Stimulated activated CD4-positive, alpha-beta T cell treated with anti-CD3 and anti-CD28 coated beads, Interleukin-1b, Interleukin-23, amount 100 ng/mL, for 24 hours (primary cell): Measurements from ENCODE around the gene NR2C2.
A peak's percentile ranks its signal among the peaks of the same experiment; 100 is the strongest.

Experiments used
- DNase-seq, 4 experiments: peaks; one replicate each; pipeline ENCODE4 v3.0.0-alpha.2; 2020; ENCODE audit warnings: low read depth in 4 of 4, low spot score in 1 of 4

Gene NR2C2

DNA sequence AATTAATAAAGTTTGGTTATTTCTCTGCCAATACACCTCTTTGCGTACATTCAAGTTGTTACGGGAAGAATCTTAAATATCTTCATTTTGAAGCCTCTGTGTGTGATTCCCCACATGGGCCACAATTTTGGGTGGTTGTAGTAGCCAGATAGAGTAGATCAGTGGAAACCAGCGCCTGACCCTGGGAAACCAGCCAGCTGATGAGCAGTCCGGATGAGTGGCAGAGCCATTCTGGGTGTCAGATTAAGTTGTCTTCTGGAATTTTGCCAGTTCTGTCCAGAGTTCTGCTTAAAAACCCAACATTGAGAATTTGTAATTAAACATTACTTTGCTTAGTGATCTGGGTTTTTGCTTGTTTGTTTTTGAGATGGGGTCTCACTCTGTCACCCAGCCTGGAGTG lies 68.1 kb downstream of the NR2C2 start:
- DNase-seq, result no peak

DNA sequence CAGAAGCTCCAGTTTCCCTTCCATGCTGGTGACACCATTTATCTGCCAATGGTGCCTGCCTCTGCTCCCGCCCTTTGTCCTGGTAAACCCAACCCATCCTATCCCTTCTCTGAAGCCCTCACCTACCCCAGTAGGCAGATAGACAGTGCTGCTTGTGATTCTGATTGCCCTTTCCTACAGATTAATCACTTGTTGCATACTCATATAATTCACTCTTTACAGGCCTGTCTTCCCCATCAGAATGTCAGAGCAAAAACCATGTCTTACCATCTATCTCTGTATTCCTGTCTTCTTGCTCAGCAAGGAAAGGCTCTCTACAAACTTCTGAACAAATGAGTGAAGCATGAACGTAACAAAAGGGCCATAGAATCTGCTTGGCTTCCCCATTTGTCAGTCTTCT lies 69.8 kb downstream of the NR2C2 start:
- no peak for DNase-seq

DNA sequence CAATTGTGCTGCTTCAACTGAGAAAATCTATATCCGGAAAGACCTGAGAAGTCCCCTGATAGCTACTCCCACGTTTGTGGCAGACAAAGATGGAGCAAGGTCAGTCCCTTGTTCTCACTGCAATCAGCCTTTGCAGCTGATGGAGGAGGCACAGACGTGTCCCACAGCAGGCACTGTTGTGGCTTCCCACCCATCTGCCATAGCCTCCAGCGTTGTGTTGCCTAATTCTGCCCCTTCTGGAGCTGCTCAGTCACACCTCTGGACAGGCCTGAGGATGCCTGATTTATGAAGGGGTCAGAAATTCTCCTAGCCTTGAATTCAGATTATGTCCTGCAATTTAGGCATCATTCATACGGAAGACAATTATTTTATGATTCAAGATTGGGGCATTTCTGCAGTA lies 75.9 kb downstream of the NR2C2 start:
- no peak for DNase-seq

DNA sequence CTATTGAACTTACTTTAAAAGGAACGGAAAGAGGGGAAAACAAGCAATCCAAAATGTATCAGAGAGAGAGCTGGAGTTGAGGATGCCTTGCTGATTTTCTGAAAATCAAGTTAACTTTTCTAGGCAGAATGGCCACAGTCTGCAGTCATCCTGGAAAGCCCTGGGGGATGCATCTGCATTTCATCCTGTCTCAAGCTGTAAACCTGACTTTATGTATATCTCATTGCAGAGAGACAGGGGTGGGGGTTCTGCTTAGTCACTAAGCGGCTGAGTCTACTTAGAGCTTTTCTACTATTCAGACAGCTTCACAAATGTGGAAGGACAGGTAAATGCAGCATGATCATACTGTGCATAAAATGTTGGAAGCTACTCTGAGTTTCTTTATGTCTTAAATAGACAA lies 76.3 kb downstream of the NR2C2 start:
- no peak for DNase-seq

DNA sequence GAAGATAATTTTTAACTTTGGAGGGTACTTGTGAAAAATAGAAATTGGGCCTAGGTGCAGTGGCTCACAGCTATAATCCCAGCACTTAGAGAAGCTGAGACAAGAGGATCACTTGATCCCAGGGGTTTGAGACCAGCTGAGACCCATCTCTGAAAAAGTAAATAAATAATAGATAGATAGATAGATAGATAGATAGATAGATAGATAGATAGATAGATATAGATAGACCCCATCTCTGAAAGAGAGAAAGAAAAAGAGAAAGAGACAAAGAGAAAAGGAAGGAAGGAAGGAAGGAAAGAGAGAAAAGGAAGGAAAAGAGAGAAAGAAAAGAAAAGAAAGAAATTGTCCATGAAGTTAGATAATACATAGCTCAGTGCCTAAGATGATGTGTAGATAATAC lies 82.2 kb downstream of the NR2C2 start:
- no peak for DNase-seq

DNA sequence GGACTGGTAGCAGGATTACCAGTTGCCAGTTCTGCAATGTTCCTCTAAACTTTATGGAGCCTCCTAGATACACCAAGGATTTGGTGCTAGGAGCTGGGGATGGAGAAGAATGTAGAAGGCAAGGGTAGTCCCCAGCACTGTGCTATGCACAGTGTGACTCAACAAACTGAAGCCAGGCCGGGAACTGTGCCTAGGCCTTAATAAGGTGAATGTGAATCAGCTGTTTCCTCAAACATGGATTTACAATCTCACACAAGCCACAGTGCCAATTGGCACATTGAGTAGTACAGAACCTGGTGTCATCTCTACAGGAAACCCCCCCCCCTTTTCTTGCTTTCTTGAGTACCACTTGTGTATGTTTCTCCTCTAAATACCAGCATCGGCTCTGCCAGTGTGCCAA lies 85.3 kb downstream of the NR2C2 start:
- DNase-seq, result no peak

DNA sequence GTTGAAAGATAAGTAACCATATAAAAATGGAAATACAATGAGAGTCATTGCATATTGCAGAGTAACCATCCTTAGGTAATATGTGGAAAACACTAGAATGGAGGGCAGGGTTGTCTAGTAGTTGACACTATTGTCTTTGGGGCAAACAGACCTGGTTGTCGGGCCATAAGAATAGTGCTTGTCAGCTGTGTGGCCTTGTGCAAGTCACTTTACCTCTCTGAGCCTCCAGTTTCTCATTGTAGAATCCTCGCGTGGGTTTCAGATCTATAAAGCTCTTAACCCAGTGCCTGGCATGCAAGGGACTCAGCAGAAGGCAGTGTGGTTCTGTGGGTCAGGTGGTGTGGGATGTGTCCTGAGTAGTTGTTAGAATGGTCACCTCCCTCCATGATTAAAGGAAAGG lies 85.7 kb downstream of the NR2C2 start:
- DNase-seq, result no peak

DNA sequence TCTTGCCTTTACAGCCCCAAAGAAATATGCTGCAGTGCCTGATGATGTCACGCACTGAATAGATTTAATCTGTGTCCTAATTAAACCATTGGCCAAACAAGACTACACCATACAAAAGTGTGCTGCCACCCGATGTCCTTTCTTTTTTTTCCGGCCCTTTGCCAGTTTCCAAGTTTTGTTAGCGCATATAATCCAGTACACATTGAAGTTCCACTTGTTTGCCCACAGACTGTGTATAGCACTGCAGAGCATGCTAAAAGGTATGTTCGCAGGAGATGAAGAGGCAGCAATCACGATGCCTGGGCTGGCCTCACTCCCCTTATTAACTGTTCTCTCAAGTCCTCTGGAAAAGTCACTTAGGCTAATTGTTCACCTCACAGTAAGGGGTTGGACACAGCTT lies 90.9 kb downstream of the NR2C2 start:
- DNase-seq, result no peak

DNA sequence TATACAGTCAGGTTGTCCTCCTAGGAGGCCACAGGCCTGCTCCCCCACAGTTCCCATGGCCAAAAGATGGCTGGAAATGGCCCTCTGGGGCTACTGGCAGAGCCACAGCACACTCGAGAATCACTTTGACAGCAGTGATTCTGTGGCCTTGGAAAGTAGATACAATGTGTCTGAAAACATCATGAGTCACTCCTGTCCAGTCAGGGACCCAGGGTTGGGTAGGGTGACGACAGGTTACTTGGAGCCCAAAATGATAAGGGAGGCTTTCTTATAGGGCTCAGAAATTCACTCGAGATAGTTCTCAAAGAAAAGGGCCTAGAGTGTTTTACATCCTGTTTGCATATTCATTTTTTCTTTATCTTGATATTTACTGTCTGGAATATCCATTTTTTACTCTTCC lies 93.5 kb downstream of the NR2C2 start:
- no peak for DNase-seq

DNA sequence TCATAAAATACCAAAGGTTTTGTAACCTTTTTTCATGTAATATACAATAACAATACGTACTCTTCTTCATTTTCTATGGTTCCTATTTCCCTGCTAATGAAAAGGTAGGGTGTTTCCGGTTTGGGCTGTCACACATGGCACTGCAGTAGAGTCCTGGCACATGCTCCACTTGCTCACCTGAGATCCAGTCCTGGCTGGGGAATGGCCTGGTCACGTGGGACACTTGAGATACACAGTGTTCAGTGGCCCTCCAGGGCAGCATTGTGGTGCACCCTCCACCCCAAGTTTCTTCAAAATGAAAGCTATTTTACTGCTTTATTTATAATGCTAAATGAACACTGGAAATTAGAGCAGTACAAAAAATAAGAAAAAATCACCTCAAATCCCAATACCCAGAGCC lies 94.6 kb downstream of the NR2C2 start:
- DNase-seq, result no peak

DNA sequence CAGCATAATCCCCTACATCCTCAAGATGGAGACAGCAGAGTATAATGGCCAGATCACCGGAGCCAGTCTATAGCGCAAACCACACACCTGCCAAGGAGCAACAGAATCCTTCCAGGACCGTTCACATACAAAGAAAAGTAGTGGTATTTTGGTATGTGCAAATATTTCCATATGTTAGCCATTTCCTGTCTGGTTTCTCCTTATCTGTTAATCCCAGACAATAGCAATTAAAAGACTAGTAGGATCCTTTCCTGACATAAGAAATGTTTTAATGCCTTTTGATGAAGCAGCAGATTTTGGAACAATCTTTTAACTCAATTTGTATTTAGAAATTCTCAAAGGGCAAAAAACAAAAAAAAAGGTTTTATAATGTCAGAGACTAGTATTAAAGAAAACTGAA lies 95.6 kb downstream of the NR2C2 start:
- no peak for DNase-seq

DNA sequence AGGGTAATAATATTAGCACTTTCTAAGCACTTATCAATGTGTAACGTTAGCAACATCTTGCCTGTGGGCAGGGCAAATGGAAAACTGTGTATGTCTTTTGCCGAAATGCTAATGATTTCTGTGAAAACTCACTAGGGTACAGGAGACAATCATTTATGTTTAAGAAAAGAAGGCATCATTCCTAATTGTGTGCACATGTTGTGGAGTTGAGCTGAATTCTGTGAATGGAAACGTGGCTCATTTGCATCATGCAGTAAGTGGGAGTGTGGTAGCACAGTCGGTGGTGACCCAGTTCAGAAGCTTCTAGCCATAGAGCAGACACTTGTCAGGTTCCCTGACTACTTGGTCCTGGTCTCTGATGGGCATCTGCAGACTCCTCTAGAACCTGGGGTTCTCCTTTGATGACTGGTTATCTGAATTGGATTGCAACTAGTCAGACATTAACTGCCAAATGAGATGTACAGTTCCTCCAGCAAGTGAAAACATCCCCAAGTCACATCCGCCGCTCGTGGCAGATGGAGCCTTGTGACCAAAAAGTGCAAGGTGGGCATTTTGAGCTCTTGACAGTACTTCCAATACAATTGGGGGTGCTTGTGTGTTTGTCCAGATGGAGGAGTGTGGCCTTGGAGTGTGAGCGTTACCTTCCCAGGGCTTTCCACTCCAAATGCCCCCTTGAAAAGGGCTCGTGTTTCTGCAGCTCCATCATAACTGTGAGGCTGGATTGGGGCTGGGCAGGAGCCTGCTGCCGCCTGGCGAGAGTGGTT lies 96.2 kb downstream of the NR2C2 start:
- DNase-seq, result no peak

DNA sequence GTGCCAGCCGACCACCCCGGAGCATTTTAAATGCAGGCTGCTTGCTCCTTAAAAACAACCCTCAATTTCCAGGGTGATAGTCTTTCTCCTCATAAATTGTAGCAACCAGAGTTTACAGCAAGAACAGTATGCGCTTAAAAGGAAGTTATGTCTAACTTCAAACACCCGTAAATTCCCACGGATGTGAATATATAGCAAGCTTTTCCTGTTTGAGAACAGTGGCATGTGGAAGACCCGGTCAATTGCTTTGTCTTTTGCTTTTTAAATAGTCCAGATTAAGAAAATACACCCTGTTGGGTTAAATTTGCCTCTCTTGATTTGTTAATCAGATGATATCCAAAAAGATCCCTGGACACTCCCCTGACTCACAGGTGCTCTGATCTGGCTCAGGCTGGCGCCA lies 96.9 kb downstream of the NR2C2 start:
- DNase-seq, result no peak

DNA sequence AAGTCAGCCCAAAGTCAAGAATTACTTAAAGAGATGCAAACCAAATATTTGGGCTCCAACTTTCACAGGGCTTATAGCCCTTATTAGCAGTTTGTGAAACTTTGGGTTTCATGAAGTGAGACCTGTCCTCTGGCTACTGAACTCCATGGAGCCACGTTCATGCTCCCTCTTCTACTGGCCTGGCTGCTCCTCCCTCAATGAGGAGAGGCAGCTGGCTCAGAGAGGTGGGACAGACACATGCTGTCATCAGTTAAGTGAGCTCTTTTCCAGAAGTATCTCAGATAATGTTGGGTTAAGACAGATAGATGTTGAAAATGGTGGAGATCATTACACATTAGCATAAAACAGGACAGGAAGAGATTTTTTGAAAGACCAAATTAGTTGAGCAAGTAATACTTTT lies 98.3 kb downstream of the NR2C2 start:
- DNase-seq, result no peak

DNA sequence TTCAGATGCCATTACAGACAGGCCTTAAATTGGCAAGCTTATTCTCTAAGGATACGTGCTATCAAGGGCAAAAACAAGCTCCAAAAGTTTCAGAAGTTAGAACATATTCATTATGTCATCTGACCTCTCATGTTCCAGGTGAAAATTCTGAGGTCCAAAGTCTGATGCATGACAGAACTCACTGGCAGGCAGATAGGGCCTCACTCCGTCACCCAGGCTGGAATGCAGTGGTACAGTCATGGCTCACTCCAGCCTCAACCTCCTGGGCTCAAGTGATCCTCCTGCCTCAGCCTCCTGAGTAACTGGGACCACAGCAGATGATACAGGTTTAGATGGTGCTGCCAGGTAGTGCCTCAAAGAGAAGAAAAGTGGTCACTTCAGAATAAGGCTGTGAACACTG lies 102.2 kb downstream of the NR2C2 start:
- DNase-seq, result no peak

DNA sequence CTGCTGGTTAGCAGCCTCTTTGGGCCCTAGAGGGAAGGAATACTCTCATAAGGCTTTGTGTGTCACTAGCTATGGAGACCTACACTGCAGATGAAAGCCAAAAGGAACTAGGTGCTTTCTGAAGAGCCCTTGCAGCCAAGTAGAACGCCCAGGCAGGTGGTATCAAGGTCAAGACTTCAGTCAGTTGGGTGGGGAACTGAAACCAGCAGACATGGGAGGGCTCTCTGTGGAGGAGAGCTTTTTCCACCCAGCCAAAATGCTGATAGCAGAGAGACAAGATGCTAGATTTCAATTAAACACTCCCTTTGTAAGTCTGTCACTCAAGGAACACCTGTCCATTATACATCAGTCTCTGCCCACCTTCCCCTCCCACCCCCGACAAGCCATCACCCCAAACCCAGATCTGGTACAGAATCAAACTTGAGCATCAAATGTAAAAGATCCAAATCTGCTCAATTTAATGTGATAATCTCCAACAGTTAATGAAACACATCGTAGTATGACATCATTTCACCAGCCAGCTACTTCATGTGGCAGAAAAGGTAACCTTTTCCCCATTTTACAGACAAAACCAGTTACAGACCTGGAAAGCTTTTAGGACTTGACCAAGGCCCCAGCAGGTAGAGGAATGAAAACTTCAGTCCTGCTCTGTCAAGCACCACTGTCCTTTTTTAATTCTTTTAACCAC lies 103.2 kb downstream of the NR2C2 start:
- no peak for DNase-seq

DNA sequence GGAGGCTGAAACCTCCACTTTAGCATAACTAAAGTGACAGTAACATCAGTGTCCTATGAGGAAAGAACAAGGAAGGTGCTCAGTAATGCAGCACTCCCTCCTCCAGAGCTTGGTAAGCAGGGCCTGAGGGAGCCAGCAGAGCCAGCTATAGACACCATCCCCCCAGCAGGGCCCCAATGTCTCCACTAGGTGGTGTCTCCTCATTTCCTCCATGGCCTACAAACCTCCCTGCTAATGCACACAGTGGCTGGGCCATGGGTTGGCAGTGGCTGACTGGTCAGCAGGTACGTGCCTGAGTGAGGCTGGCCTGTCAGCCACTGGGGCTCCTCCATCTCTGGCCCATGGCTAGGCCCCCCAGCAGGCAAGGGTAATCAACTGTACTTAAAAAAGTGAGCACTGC lies 104.1 kb downstream of the NR2C2 start:
- peak in 2 of 4 experiments; percentile 8 to 28 for DNase-seq

DNA sequence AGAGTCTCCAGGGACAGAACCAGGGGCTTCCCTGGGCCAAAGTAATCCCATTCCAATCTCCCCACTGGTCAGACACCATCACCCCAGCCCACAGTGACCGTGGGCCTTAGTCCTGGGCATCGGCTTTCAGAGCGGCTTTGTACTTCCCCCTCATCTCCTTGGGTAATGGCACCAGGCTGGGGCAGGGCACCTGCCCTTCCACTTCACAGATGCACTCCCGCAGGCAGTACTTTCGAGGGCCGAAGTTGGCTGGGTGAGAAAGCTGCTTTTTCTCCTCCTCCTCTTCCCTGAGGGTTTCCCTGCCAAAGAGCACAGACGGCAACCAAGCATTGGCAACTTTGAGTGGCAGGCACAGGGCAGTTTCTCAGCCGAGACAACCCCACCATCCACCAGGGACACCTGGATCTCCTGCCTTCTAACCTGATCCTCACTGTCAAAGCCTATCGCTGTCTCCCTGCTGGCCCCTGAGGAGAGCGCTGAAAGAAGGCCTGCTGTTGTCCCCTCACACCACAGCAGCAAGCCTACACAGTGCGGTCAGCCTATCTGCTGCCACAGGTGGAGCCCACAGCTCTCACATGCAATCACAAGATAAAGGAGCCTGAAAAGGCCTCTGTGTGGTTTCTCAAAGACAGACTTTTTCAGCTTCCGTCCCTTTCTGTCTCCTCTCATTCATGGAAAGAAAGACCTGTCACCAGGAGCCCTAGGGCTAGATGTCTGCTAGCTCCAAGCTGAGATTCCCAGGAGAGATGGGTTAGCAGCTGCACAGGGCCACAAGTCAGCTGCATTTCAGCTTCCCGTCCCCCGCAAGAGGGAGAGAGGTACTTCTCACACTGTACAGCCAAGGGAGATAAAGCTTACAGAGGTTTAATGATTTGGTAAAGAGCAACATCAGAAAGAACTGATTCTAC lies 105.2 kb downstream of the NR2C2 start:
- DNase-seq, result no peak

DNA sequence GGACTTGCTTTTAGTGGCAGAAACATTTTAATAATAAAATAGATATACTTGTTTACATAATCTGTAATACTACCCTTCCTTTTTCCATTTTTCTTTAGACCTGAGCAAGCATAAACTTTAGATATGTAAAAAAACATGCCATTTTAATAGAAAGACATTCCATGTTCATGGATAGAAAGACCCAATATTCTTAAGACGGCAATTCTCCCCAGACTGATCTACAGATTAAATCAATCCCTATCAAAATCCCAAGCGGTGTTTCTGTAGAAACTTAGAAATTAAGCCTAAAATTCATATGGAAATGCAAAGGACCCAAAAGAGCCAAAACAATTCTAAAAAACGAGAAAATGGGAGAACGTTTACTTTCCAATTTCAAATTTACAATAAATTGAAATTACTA lies 106.2 kb downstream of the NR2C2 start:
- DNase-seq, result no peak

DNA sequence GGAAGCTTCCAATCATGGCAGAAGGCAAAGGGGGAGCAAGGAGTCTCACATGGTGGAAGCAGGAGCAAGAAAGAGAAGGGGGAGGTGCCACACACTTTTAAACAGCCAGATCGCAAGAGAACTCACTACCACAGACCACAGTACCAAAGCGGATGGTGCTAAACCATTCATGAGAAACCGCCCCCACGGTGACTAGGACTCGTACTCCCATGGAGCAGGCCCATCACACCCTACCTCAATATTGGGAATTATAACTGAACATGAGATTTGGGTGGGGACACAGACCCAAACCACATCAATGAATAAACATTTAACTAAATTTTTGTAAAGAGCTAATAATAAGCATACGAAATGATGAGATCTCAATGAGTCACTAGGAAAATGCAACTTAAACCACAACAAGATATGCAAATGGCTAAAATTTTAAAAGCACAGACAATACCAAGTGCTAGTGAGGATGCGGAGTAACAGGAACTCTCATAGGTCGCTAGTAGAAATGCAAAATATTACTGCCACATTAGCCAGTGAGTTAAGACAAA lies 107.7 kb downstream of the NR2C2 start:
- DNase-seq, result peak; percentile 39 to 58 (median 43)

DNA sequence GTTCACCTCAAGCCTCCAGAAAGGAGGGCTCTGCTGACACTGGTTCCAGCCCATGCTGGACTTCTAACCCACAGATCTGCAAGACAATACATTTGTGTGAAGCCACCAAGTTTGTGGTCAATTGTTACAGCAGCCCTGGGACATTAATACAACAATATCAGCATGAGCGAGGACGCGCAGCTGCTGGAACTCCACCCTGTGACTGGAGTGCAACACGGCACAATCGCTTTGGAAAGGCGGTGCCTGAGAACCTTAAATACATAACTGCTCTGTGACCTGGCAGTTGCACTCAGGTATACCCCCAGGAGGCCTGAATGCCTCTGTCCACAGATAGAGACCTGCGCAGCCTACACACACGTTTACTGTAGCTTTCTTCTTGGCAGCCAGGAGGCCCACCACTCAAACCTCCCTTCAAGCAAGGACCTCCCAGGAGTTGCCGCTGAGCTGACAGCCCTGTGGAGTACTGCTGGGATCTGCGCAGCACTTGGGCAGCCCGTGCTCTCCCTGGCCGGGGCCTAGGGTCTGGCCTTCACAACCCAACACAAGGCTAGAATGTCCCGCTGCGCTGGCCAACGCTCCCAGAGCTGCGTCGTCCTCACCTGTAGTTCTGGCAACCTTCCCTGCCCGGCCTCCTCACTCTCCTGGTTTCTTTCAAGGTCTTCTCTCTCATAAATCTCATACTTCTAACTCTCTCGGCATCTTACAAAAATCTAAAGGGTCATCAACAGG lies 109.5 kb downstream of the NR2C2 start:
- no peak for DNase-seq
